CD4-positive, alpha-beta T cell treated with Interleukin-17A for 1 hour (primary cell): ENCODE data around the gene CNTNAP5.

Experiments used
- DNase-seq: peaks from one replicate; pipeline ENCODE4 v3.0.0-alpha.2; 2020

The CNTNAP5 gene

DNA sequence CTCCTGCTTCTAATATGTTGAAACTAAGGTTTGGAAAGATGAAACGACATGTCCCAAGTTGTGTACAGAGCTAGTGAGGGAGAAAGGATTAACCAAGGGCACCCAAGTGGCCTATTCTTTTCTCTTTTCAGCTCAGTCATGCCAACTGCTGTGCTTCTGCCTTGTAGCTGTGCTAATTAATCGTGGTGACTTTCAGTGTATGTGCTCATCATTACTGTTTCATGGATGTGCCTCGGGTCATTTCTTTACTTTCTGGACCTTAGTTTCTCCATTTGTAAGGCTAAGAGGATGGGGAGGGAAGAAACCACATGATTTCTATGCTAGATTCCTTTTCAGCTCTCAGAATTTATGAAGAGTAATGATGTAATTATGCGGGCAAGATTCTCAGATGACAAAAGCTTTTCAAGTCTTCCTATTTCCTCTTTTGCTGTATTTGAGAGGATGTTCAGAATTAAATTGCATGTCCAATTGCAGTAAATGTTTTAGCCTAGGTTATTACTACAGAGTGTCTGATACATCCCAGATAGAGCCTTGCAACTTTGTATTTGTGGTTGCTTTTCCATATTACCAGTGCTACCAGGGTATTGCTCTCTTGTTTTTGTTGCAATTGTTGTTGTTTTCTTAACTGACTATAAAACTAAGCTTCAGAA, 621.2 kb downstream of the CNTNAP5 start:
- no peak for DNase-seq

DNA sequence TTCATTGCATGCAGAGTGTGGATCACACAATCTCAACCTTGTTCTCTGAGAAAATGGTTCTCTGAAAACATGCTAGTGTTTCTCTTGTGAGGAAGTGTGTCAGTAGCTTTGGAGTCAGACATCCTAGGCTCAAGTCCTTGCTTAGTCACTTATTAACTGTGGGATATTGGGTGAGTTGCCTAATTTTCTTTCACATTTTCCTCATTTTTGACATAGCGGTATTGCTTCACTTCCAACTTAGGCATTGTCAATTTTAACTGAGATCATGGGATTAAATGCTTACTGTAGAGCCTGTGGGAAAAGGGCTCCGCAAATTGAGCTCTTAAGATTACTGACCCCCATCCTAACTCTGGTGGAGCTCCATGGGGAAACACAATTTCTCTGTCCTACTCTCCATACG, 622.2 kb downstream of the CNTNAP5 start:
- DNase-seq = no peak

GRCh38 chr2:124647663-124648062, 622.6 kb downstream of the CNTNAP5 start:
- no peak for DNase-seq

DNA sequence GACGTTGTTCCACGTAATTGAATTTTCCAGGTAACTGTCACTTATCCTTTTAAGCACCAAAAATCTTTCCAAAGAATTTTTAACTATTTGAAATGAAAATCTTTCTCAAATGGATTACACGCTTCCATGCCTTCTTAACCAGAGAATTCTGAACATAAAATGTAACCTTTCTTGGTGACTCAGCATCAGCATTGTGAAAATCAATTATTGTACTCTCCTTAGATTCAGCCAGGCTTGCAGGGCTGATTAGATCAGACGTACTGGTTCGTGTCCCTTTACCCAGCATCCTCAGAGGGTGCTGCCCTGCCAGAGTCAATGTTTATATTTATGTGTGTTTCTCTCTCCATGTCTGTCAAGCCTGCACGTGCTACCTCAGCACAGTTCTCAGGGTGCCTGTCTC, 623.9 kb downstream of the CNTNAP5 start:
- DNase-seq = no peak

- no peak for DNase-seq
Measured at GRCh38 chr2:124652099-124652498, 627.0 kb downstream of the CNTNAP5 start.

- DNase-seq = no peak
Measured at GRCh38 chr2:124658373-124658772, 633.3 kb downstream of the CNTNAP5 start.

DNA sequence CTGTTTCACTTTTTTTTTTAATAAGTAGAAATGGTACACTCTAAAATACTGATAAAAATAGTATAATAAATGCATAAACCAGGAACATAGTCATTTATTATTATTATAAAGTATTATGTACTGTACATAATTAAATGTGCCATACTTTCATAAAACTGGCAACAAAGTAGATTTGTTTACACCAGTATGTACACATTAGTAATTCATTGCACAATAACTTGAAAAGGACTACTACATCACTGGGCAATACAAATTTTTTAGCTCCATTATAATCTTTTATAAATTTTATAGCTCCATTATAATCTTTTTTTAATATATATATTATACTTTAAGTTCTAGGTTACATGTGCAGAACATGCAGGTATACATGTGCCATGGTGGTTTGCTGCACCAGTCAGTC, 636.5 kb downstream of the CNTNAP5 start:
- no peak for DNase-seq

GRCh38 chr2:124662946-124663644, 638.0 kb downstream of the CNTNAP5 start:
- DNase-seq = no peak

DNA sequence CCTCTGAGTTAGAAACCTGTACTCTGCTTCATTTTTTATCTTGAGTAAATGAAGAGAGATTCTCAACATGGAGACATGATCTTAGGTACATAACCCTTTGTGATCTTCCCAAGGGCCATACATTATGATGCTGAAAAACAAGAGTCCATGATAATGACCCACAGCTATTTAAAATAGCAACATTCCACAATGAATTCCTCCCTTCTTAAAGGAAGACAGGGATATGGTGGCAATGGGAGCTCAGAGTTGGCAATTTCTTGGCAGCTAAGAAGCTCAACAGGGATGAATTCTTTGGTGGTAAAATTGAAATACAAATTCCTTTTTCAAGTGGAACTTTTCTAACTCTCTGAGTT, 638.5 kb downstream of the CNTNAP5 start:
- DNase-seq = no peak

DNA sequence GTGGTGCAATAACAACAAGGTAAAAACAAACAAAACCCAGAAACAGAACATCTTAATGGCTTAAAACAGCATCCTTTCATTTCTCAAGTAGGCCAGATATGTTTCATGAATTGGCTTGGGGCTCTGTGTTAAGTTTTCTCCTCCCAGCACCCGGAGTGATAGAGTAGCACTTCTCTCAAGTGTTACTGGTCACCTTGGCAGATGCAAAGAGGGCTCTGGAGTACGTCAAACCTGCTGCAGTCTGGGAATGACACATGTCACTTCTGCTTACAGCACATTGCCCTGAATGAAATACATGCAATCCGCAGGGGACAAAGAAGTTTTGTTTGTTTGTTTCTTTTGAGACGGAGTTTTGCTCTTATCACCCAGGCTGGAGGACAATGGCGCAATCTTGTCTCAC, 639.3 kb downstream of the CNTNAP5 start:
- no peak for DNase-seq

DNA sequence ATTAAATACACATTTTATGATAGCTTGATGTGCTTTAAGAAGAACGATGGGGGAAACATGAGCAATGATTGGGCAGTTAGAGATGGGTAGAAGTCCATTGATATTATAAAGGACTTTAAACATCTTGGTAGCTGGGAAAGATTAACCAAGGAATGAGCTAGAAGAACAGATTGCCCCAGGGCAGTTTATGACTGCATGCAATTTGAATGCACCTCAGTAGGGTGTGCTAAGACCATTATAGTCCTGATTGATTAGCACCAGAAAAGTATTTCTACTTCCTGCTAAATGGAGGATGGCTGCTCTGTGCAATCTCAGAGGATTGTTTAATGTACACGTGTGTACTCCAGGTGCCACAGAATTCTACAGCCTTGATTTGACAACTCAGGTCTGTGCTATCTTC, 641.9 kb downstream of the CNTNAP5 start:
- no peak for DNase-seq

GRCh38 chr2:124668161-124668560, 643.1 kb downstream of the CNTNAP5 start:
- DNase-seq = no peak

GRCh38 chr2:124670187-124670586, 645.1 kb downstream of the CNTNAP5 start:
- DNase-seq = no peak

DNA sequence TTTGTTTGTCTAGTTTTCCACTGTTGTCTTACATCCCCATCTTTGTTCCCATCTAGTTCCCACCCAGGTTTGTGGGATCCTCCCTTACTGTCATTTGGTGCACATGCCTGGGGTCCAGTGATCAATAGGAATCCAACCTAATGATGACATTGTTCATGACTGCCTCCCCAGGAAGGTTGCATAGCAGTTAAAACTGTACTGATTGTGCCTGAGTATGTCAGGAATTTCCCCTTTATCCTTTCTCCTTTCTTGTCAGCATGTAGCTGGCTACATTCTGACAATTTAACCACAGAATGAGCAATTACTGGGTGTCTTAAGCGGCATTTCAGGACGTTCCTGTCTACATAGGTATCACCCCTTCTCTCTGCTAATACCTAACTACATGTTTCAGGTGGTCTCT, 653.0 kb downstream of the CNTNAP5 start:
- DNase-seq = no peak

- DNase-seq = no peak
Measured at GRCh38 chr2:124683536-124684428, 658.7 kb downstream of the CNTNAP5 start.

- DNase-seq = no peak
Measured at GRCh38 chr2:124689348-124689747, 664.3 kb downstream of the CNTNAP5 start.

DNA sequence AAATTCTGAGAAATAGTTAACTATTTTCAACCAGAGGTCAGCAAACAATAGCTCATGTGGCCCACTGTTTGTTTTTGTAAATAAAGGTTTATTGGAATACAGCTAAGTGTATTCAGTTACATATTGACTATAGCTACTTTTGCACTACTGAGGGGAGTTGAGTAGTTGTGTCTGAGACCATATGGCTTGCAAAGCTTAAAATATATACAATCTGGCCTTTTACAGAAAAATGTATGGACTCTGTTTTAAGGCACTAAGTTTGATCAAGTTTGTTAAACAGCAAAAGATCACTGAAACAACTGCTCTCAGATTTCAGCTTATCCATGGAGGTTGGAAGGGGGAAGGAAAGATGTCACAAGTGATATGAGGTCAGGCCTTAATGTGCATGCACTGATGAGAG, 667.1 kb downstream of the CNTNAP5 start:
- no peak for DNase-seq

GRCh38 chr2:124692707-124693106, 667.6 kb downstream of the CNTNAP5 start:
- DNase-seq = no peak

DNA sequence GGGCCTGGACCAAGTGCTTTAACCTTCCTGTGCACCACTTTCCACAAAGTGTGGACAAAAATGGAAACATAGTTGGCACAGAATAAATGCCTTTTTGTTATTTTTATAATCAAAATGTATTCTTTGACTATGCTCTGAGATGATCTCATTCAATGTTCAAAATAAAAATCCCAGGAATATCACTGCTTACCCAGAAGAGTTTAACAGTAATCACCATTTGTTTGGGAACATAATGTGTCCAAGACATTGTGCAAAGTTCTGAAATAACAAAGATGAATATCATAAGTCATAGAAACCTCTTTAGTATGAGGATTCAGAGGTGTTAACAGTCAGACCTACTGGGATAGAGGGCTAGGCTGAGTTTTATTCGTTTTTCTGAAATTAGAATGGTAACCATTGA, 668.1 kb downstream of the CNTNAP5 start:
- DNase-seq = no peak

- DNase-seq = no peak
Measured at GRCh38 chr2:124698979-124699565, 674.0 kb downstream of the CNTNAP5 start.

- no peak for DNase-seq
Measured at GRCh38 chr2:124702777-124703176, 677.7 kb downstream of the CNTNAP5 start.

GRCh38 chr2:124704071-124704925, 679.2 kb downstream of the CNTNAP5 start:
- DNase-seq = no peak

- DNase-seq = no peak
Measured at GRCh38 chr2:124708661-124709060, 683.6 kb downstream of the CNTNAP5 start.
